ENCODE results near the gene ZBTB5.
A peak's percentile ranks its signal among the peaks of the same experiment; 100 is the strongest.

The ZBTB5 gene

GRCh38 chr9:37421914-37422288 lies 43.3 kb downstream of the ZBTB5 start:
- no CpG with 5 or more reads among the region's 8 CpGs for WGBS (ENCODE audit: extremely low coverage, insufficient coverage, insufficient read length)
- H3K9ac ChIP-seq (ENCODE audit: low read length) = no peak overlapping the region
- H2BK5ac ChIP-seq (ENCODE audit: low read depth, low read length, poor library complexity) = peak overlapping the region; percentile 35
- H3K4me1 ChIP-seq (ENCODE audit: control insufficient read depth in 1 of 2, insufficient read depth in 2 of 2, low read length in 2 of 2) = peaks cover 0 to 14% of the 10 kb centered on the region in 2 experiments
- H4K91ac ChIP-seq (ENCODE audit: low read depth, low read length) = peak overlapping the region; percentile 60
- peaks cover 13% of the 10 kb centered on the region for H3K79me2 ChIP-seq (ENCODE audit: control insufficient read depth, insufficient read depth, low read length, poor library complexity)
- no peak overlapping the region for H2AK5ac ChIP-seq (ENCODE audit: low read length)
- no peak overlapping the region for H3K4ac ChIP-seq (ENCODE audit: low read depth, low read length)
- peak overlapping the region; percentile 98 for H3K4me3 ChIP-seq (ENCODE audit: low read depth, low read length)
- H3K27ac ChIP-seq (ENCODE audit: low read depth, low read length) = peak overlapping the region; percentile 22
- no peak overlapping the region for H3K23ac ChIP-seq (ENCODE audit: low read length)
- no peak overlapping the region for H3K14ac ChIP-seq (ENCODE audit: low read length)
- peaks cover 1% of the 10 kb centered on the region for H3K9me3 ChIP-seq (ENCODE audit: insufficient read depth, low read depth, low read length)
- peaks cover 11 to 12% of the 10 kb centered on the region in 2 experiments for H3K36me3 ChIP-seq (ENCODE audit: control insufficient read depth in 1 of 2, insufficient read depth in 2 of 2, low read length in 2 of 2)
- H4K12ac ChIP-seq (ENCODE audit: low read depth, low read length) = peak overlapping the region; percentile 68
- H3K18ac ChIP-seq (ENCODE audit: low read length) = peak overlapping the region; percentile 24
- H3K27me3 ChIP-seq (ENCODE audit: insufficient read depth, low read length) = no peaks in the 10 kb centered on the region
- peak overlapping the region; percentile 72 for H4K8ac ChIP-seq (ENCODE audit: low read depth, low read length)
- H2BK120ac ChIP-seq (ENCODE audit: insufficient read depth, low read length, poor library complexity) = no peak overlapping the region
- peak in 1 of 2 donors; percentile 28 for DNase-seq
- peaks cover 6% of the 10 kb centered on the region for H3K79me1 ChIP-seq (ENCODE audit: low read length)
- H2AFZ ChIP-seq (ENCODE audit: insufficient read depth, low read length, poor library complexity) = peak overlapping the region; percentile 42
- H3K4me2 ChIP-seq (ENCODE audit: low read length) = peak overlapping the region; percentile 85
- no peak overlapping the region for H2BK12ac ChIP-seq (ENCODE audit: low read length)

- no peak overlapping the region for H2BK120ac ChIP-seq (ENCODE audit: insufficient read depth, low read length, poor library complexity)
- H2BK12ac ChIP-seq (ENCODE audit: low read length) = no peak overlapping the region
- H2AK5ac ChIP-seq (ENCODE audit: low read length) = no peak overlapping the region
- no peak overlapping the region for H4K91ac ChIP-seq (ENCODE audit: low read depth, low read length)
- H3K14ac ChIP-seq (ENCODE audit: low read length) = no peak overlapping the region
- no peak overlapping the region for H3K4ac ChIP-seq (ENCODE audit: low read depth, low read length)
- DNase-seq = peak; percentile 70 to 76
- peaks cover 1 to 14% of the 10 kb centered on the region in 2 experiments for H3K4me1 ChIP-seq (ENCODE audit: control insufficient read depth in 1 of 2, insufficient read depth in 2 of 2, low read length in 2 of 2)
- no peak overlapping the region for H2BK5ac ChIP-seq (ENCODE audit: low read depth, low read length, poor library complexity)
- H3K18ac ChIP-seq (ENCODE audit: low read length) = no peak overlapping the region
- H2AFZ ChIP-seq (ENCODE audit: insufficient read depth, low read length, poor library complexity) = no peak overlapping the region
- H3K9me3 ChIP-seq (ENCODE audit: insufficient read depth, low read depth, low read length) = peaks cover 1% of the 10 kb centered on the region
- H3K27ac ChIP-seq (ENCODE audit: low read depth, low read length) = no peak overlapping the region
- no CpG with 5 or more reads among the region's 12 CpGs for WGBS (ENCODE audit: extremely low coverage, insufficient coverage, insufficient read length)
- H3K23ac ChIP-seq (ENCODE audit: low read length) = no peak overlapping the region
- peaks cover 6% of the 10 kb centered on the region for H3K79me1 ChIP-seq (ENCODE audit: low read length)
- peaks cover 13% of the 10 kb centered on the region for H3K79me2 ChIP-seq (ENCODE audit: control insufficient read depth, insufficient read depth, low read length, poor library complexity)
- no peaks in the 10 kb centered on the region for H3K27me3 ChIP-seq (ENCODE audit: insufficient read depth, low read length)
- H3K9ac ChIP-seq (ENCODE audit: low read length) = no peak overlapping the region
- no peak overlapping the region for H3K4me3 ChIP-seq (ENCODE audit: low read depth, low read length)
- no peak overlapping the region for H4K12ac ChIP-seq (ENCODE audit: low read depth, low read length)
- H3K4me2 ChIP-seq (ENCODE audit: low read length) = no peak overlapping the region
- H3K36me3 ChIP-seq (ENCODE audit: control insufficient read depth in 1 of 2, insufficient read depth in 2 of 2, low read length in 2 of 2) = peaks cover 1 to 3% of the 10 kb centered on the region in 2 experiments
- H4K8ac ChIP-seq (ENCODE audit: low read depth, low read length) = no peak overlapping the region
Observed at GRCh38 chr9:37420271-37421215, 44.7 kb downstream of the ZBTB5 start.

DNA sequence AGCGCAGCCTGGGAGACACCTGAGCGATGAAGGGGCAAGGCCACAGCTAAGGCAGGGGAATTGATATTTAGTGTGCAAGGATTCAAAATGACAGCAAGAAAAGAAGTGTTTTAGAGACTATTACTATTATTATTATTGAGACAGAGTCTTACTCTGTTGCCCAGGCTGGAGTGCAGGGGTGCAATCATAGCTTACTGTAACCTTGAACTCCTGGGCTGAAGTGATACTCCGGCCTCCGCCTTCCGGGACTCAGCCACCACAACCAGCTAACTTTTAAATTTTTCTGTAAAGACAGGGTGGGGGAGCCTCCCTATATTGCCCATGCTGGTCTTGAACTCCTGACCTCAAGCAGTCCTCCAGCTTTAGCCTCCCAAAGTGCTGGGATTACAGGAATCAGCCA lies 46.0 kb downstream of the ZBTB5 start:
- no peak overlapping the region for H3K4me3 ChIP-seq (ENCODE audit: low read depth, low read length)
- H3K9ac ChIP-seq (ENCODE audit: low read length) = no peak overlapping the region
- H2AFZ ChIP-seq (ENCODE audit: insufficient read depth, low read length, poor library complexity) = no peak overlapping the region
- H3K27me3 ChIP-seq (ENCODE audit: insufficient read depth, low read length) = no peaks in the 10 kb centered on the region
- H2BK12ac ChIP-seq (ENCODE audit: low read length) = no peak overlapping the region
- H4K12ac ChIP-seq (ENCODE audit: low read depth, low read length) = no peak overlapping the region
- no peak overlapping the region for H2BK5ac ChIP-seq (ENCODE audit: low read depth, low read length, poor library complexity)
- no peak overlapping the region for H3K23ac ChIP-seq (ENCODE audit: low read length)
- no peak overlapping the region for H3K14ac ChIP-seq (ENCODE audit: low read length)
- no peak overlapping the region for H3K4me2 ChIP-seq (ENCODE audit: low read length)
- WGBS (ENCODE audit: extremely low coverage, insufficient coverage, insufficient read length) = no CpG with 5 or more reads among the region's 5 CpGs
- DNase-seq = no peak
- no peak overlapping the region for H2BK120ac ChIP-seq (ENCODE audit: insufficient read depth, low read length, poor library complexity)
- H3K27ac ChIP-seq (ENCODE audit: low read depth, low read length) = no peak overlapping the region
- peaks cover 11% of the 10 kb centered on the region for H3K79me2 ChIP-seq (ENCODE audit: control insufficient read depth, insufficient read depth, low read length, poor library complexity)
- H3K18ac ChIP-seq (ENCODE audit: low read length) = no peak overlapping the region
- H3K79me1 ChIP-seq (ENCODE audit: low read length) = peaks cover 12% of the 10 kb centered on the region
- no peak overlapping the region for H4K91ac ChIP-seq (ENCODE audit: low read depth, low read length)
- H3K9me3 ChIP-seq (ENCODE audit: insufficient read depth, low read depth, low read length) = no peaks in the 10 kb centered on the region
- H3K4ac ChIP-seq (ENCODE audit: low read depth, low read length) = no peak overlapping the region
- no peaks in the 10 kb centered on the region for H3K36me3 ChIP-seq (ENCODE audit: control insufficient read depth in 1 of 2, insufficient read depth in 2 of 2, low read length in 2 of 2)
- no peak overlapping the region for H4K8ac ChIP-seq (ENCODE audit: low read depth, low read length)
- H2AK5ac ChIP-seq (ENCODE audit: low read length) = no peak overlapping the region
- H3K4me1 ChIP-seq (ENCODE audit: control insufficient read depth in 1 of 2, insufficient read depth in 2 of 2, low read length in 2 of 2) = peaks cover 6 to 17% of the 10 kb centered on the region in 2 experiments

DNA sequence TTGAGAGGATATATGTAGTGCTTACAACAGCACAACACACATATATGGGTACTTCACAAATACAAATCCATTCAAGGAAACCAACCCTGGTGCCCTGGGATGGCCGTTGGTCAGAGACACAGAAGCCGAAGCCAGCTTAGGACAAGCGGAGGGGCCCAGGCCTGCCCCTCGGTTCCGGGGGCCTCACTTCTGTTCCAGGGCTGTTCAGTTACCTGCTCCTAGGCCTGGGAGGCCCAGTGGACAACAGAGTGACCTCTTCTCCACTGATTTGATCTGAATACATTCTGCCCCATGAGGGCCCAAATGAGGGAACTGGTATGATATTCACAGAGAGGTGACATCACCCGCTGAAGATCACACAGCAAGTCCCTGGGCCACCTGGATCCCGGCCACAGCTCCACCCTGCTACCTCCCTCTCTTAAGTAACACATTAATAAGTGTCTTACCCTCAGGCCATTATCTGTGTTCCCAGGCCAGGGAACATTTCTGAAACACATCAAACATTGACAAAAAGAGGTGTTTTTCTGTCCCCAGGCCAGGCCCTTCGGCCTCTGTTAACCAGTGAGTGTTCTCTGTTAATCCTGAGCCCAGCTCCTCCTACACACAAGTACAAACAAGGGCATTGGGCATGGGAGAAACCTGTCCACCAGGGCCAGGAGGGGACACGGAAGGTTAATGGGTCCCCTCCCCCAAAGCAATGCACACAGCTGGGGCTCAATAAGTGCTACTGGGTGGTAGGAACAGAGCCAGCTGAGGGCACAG lies 47.2 kb downstream of the ZBTB5 start:
- Histone ChIP-seq H2BK120ac (ENCODE audit: insufficient read depth, low read length, poor library complexity) (no peak overlapping the region), H3K4me1 (ENCODE audit: control insufficient read depth in 1 of 2, insufficient read depth in 2 of 2, low read length in 2 of 2) (peaks cover 8 to 11% of the 10 kb centered on the region in 2 experiments), H4K91ac (ENCODE audit: low read depth, low read length) (no peak overlapping the region), H2AFZ (ENCODE audit: insufficient read depth, low read length, poor library complexity) (no peak overlapping the region), H2BK12ac (ENCODE audit: low read length) (no peak overlapping the region), H3K27me3 (ENCODE audit: insufficient read depth, low read length) (no peaks in the 10 kb centered on the region), H3K27ac (ENCODE audit: low read depth, low read length) (no peak overlapping the region), H2AK5ac (ENCODE audit: low read length) (peak overlapping the region; percentile 24), H3K9me3 (ENCODE audit: insufficient read depth, low read depth, low read length) (no peaks in the 10 kb centered on the region), H2BK5ac (ENCODE audit: low read depth, low read length, poor library complexity) (no peak overlapping the region), H3K4me3 (ENCODE audit: low read depth, low read length) (no peak overlapping the region), H3K36me3 (ENCODE audit: control insufficient read depth in 1 of 2, insufficient read depth in 2 of 2, low read length in 2 of 2) (no peaks in the 10 kb centered on the region), H3K79me1 (ENCODE audit: low read length) (peaks cover 12% of the 10 kb centered on the region), H3K18ac (ENCODE audit: low read length) (no peak overlapping the region), H4K12ac (ENCODE audit: low read depth, low read length) (no peak overlapping the region), H3K9ac (ENCODE audit: low read length) (no peak overlapping the region), H3K4me2 (ENCODE audit: low read length) (no peak overlapping the region), H3K14ac (ENCODE audit: low read length) (no peak overlapping the region), H3K4ac (ENCODE audit: low read depth, low read length) (no peak overlapping the region), H3K23ac (ENCODE audit: low read length) (no peak overlapping the region), H3K79me2 (ENCODE audit: control insufficient read depth, insufficient read depth, low read length, poor library complexity) (peaks cover 6% of the 10 kb centered on the region), H4K8ac (ENCODE audit: low read depth, low read length) (no peak overlapping the region)
- DNase-seq = peak; percentile 82 to 92
- no CpG with 5 or more reads among the region's 9 CpGs for WGBS (ENCODE audit: extremely low coverage, insufficient coverage, insufficient read length)

Measured in trophoblast cell (in vitro differentiated cells and primary cell).